HEK293T (cell line): ENCODE measurements around the gene TNNI3K.

Experiments used
- ARNT ChIP-seq: fragments of 450-650 bp; IDR thresholded peaks from 2 replicates; pipeline ENCODE4 v1.6.1; 2017; ENCODE audit warnings: mild to moderate bottlenecking
- CTBP1 ChIP-seq: fragments of 450-650 bp; IDR thresholded peaks from 2 replicates; pipeline ENCODE4 v1.6.1; 2016; ENCODE audit warnings: borderline replicate concordance
- FOXA1 ChIP-seq: fragments of 450-650 bp; IDR thresholded peaks from 2 replicates; pipeline ENCODE4 v1.6.1; 2016; ENCODE audit warnings: mild to moderate bottlenecking
- FOXK2 ChIP-seq: fragments of 450-650 bp; IDR thresholded peaks from 2 replicates; pipeline ENCODE4 v1.6.1; 2016; ENCODE audit warnings: mild to moderate bottlenecking
- FOXM1 ChIP-seq: fragments of 450-650 bp; IDR thresholded peaks from 2 replicates; pipeline ENCODE4 v1.6.1; 2017; ENCODE audit warnings: mild to moderate bottlenecking, borderline replicate concordance
- L3MBTL2 ChIP-seq: fragments of 450-650 bp; conservative IDR thresholded peaks from 2 replicates; pipeline ENCODE4 v1.6.1; 2016; ENCODE audit warnings: mild to moderate bottlenecking
- LEF1 ChIP-seq: fragments of 450-650 bp; IDR thresholded peaks from 2 replicates; pipeline ENCODE4 v1.6.1; 2017; ENCODE audit warnings: mild to moderate bottlenecking, borderline replicate concordance
- NFRKB ChIP-seq: fragments of 450-650 bp; IDR thresholded peaks from 2 replicates; pipeline ENCODE4 v1.6.1; 2016; ENCODE audit warnings: mild to moderate bottlenecking, moderate library complexity
- SP1 ChIP-seq: fragments of 450-650 bp; IDR thresholded peaks from 2 replicates; pipeline ENCODE4 v1.6.1; 2017
- SUZ12 ChIP-seq: fragments of 450-650 bp; IDR thresholded peaks from 2 replicates; pipeline ENCODE4 v1.6.1; 2016; ENCODE audit warnings: mild to moderate bottlenecking
- TARDBP ChIP-seq: fragments of 450-650 bp; IDR thresholded peaks from 2 replicates; pipeline ENCODE4 v1.6.1; 2016

DNA sequence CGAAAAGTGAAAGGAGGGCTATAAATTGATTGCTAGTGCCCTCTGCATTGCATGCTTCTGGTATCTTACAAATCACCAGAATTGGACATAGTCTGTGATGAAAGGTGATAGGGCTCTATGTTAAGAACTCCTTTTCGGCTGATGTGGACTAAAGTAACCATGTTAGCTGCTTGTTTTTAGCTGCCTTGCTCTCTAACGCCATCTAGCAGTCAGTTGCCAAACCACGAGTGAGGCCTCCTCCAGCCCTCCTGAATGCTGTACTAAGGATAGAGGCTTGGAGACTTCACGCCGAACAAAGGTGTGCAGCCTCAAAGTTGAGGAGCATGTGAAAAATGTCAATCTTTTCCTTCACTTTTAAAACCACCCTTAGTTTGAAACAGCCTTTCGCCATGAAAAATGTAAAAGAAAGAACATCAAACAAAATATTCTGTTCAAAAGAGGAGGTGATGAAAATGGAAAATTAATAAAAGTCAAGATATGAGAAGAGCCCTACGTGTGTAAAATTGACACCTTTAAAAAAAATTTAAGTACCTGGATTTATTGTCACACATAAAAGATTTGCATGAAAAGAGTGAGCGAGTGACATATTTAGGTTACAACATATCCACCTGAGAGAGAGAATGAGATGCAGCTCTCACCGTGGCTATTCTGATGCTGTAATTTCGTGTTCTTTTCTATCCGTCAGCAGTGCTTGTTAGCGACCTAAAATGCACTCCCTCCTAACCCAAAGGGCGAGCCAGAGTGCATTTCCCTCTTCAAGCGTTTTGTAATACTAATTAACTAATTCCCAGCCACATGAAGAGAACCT is 269.1 kb downstream of the TNNI3K start:
- TF ChIP-seq SUZ12 (no peak), ARNT (no peak), CTBP1 (no peak), L3MBTL2 (no peak), FOXK2 (no peak), NFRKB (no peak), SP1 (no peak), LEF1 (no peak), FOXM1 (no peak), TARDBP (no peak), FOXA1 (no peak)
